ENCODE measurements around the gene TRAF3. TPM values are rescaled to one million over a fixed set of nuclear protein-coding genes. Genes with fewer than 3 reads are reported as not detected.
"Not testable (repeated sequence)": the region's sequence is repeated elsewhere in the genome, so short reads cannot be mapped to it uniquely, and the experiment has no call there.

Gene TRAF3
- polyA plus RNA-seq, 3 donors, result 16.2 to 18.2 (median 16.9) TPM

- DNase-seq (ENCODE audit: extremely low read depth in 1 of 11, low read depth in 9 of 11, low spot score in 4 of 11), result no peak
Observed at GRCh38 chr14:102868956-102869547, 91.8 kb downstream of the TRAF3 start.

- no peak for DNase-seq (ENCODE audit: extremely low read depth in 1 of 11, low read depth in 9 of 11, low spot score in 4 of 11)
Observed at GRCh38 chr14:102870246-102870645, 93.0 kb downstream of the TRAF3 start.

GRCh38 chr14:102870994-102871831 lies 94.0 kb downstream of the TRAF3 start:
- no peak for DNase-seq (ENCODE audit: extremely low read depth in 1 of 11, low read depth in 9 of 11, low spot score in 4 of 11)

- no peak for DNase-seq (ENCODE audit: extremely low read depth in 1 of 11, low read depth in 9 of 11, low spot score in 4 of 11)
Observed at GRCh38 chr14:102872020-102872419, 94.8 kb downstream of the TRAF3 start.

GRCh38 chr14:102873131-102873530 lies 95.9 kb downstream of the TRAF3 start:
- no peak for DNase-seq (ENCODE audit: extremely low read depth in 1 of 11, low read depth in 9 of 11, low spot score in 4 of 11)

- DNase-seq (ENCODE audit: extremely low read depth in 1 of 11, low read depth in 9 of 11, low spot score in 4 of 11), result no peak
Observed at GRCh38 chr14:102873546-102874061, 96.4 kb downstream of the TRAF3 start.

- DNase-seq (ENCODE audit: extremely low read depth in 1 of 11, low read depth in 9 of 11, low spot score in 4 of 11), result no peak
Observed at GRCh38 chr14:102875652-102876051, 98.4 kb downstream of the TRAF3 start.

GRCh38 chr14:102877511-102877910 lies 100.3 kb downstream of the TRAF3 start:
- not testable (repeated sequence) for DNase-seq (ENCODE audit: extremely low read depth in 1 of 11, low read depth in 9 of 11, low spot score in 4 of 11)

- DNase-seq (ENCODE audit: extremely low read depth in 1 of 11, low read depth in 9 of 11, low spot score in 4 of 11), result no peak
Observed at GRCh38 chr14:102878174-102878969, 101.1 kb downstream of the TRAF3 start.

- no peak for DNase-seq (ENCODE audit: extremely low read depth in 1 of 11, low read depth in 9 of 11, low spot score in 4 of 11)
Observed at GRCh38 chr14:102878970-102879460, 101.8 kb downstream of the TRAF3 start.

- no peak for DNase-seq (ENCODE audit: extremely low read depth in 1 of 11, low read depth in 9 of 11, low spot score in 4 of 11)
Observed at GRCh38 chr14:102882226-102882906, 105.1 kb downstream of the TRAF3 start.

GRCh38 chr14:102883089-102883541 lies 105.9 kb downstream of the TRAF3 start:
- DNase-seq (ENCODE audit: extremely low read depth in 1 of 11, low read depth in 9 of 11, low spot score in 4 of 11), result no peak

- no peak for DNase-seq (ENCODE audit: extremely low read depth in 1 of 11, low read depth in 9 of 11, low spot score in 4 of 11)
Observed at GRCh38 chr14:102883554-102883953, 106.3 kb downstream of the TRAF3 start.

GRCh38 chr14:102885737-102886447 lies 108.6 kb downstream of the TRAF3 start:
- no peak for DNase-seq (ENCODE audit: extremely low read depth in 1 of 11, low read depth in 9 of 11, low spot score in 4 of 11)

- DNase-seq (ENCODE audit: extremely low read depth in 1 of 11, low read depth in 9 of 11, low spot score in 4 of 11), result no peak
Observed at GRCh38 chr14:102888748-102889147, 111.5 kb downstream of the TRAF3 start.

- DNase-seq (ENCODE audit: extremely low read depth in 1 of 11, low read depth in 9 of 11, low spot score in 4 of 11), result no peak
Observed at GRCh38 chr14:102889615-102890014, 112.4 kb downstream of the TRAF3 start.

GRCh38 chr14:102891111-102891510 lies 113.9 kb downstream of the TRAF3 start:
- DNase-seq (ENCODE audit: extremely low read depth in 1 of 11, low read depth in 9 of 11, low spot score in 4 of 11), result no peak

- no peak for DNase-seq (ENCODE audit: extremely low read depth in 1 of 11, low read depth in 9 of 11, low spot score in 4 of 11)
Observed at GRCh38 chr14:102891556-102891955, 114.3 kb downstream of the TRAF3 start.

All from renal cortex interstitium (tissue), 11 donors.